GM18951 (cell line): ENCODE measurements around the gene CSTB.

Experiments used
- POLR2A ChIP-seq: IDR thresholded peaks from 4 replicates; pipeline ENCODE4 v1.6.1; 2011; ENCODE audit warnings: mild to moderate bottlenecking; ENCODE audit not compliant: insufficient read length, insufficient read depth; ENCODE audit errors: extremely low read depth
- in situ Hi-C: fragments of 300-500 bp; cut with MboI; formaldehyde crosslinking; loops from one replicate; pipeline ENCODE4 v1.12.0; 2022; ENCODE audit warnings: low sequenced_read_pairs, mixed read lengths, inconsistent platforms; ENCODE audit not compliant: unreplicated experiment

The CSTB gene

DNA sequence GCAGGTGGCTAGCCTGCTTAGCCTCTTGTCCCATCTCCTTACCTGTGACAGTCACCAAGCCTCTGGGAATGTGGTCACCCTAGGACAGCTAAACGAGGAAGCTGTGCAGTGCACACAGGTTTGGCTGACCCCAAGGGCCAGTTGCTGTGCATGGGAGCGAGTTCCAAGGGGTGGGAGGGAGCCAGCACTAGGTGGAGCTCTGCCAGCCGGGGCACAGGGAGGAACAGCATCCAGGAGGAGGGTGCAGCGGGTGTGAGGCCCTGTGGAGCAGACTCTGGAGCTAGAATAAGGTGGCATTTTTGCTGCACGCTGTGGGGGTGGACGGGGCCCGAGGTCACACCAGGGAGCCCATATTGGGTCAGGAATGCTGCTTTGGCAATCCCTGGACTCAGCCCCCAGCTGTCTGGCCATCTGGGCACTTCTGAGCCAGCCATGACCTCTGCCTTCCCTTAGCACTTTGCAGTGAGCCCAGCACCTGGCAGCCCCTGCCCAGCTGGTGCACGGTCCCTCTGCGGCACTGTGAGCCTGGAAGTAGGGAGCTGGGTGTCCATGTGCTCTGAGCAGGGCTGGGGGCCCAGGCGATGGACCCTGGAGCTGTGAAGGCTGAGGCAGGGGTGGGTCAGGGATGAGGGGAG lies 48.5 kb downstream of the CSTB start:
- TF ChIP-seq POLR2A, result no peak
- in situ Hi-C loops, result no loop called here

DNA sequence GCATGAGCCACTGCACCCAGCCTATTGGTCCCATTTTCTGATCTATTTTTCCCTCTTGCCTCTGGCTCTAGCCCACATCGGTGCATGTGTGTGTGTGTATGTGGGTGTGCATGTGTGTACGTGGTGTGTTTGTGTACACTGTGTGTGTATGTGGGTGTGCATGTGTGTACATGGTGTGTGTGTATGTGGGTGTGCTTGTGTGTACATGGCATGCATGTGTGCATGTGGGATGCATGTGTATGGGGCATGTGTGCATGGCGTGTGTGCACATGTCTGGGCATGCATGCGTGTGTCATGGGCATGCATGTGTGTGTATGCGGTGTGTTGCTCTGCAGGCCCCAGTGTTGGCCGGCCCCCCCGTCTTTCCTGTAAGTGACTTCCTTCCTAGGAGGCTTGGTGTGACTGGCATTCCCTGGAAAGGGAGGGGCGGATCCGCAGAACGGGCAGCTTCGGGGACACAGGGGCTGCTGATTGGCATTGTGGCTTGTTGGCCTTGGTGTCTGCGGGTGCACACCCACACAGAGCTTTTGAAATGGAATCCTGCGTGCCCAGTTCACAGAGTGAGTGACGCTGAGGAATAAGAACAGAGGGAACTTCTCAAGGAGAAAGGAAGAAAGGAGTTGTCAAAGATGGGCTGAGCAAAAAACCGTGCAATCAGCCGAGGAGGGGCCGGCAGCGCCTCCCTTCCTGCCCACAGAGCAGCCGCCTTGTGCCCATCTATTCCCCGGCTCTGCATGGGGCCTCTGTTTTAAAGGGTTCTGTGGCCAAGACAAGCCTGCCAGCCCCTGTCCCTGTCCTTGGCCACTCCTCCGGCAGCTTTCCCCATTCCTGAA lies 49.2 kb downstream of the CSTB start:
- in situ Hi-C loops, result no loop called here

More for the DNA sequence above, 49.2 kb downstream of the CSTB start:
- no peak for TF ChIP-seq POLR2A
